HepG2 (cell line): Measurements from ENCODE around the gene OR6S1. TPM values are rescaled to one million over a fixed set of nuclear protein-coding genes. Genes with fewer than 3 reads are reported as not detected.

Source experiments
- ATAC-seq: fragments of 200-7000 bp; cut with Tn5 transposase; 3 replicates; pipeline ENCODE4 v1.9.1; 2020; ENCODE audit warnings: mild to moderate bottlenecking, moderate library complexity
- BruUV-seq: library from RNA; stranded (reverse); fragments of 400-500 nt; replicated peaks from 2 replicates; lab custom pipeline; 2021; lab: Mats Ljungman, UMichigan
- CTCF ChIA-PET: fragments of 300-600 bp; formaldehyde crosslinking; extraction: SDS; loops from one replicate; lab custom pipeline; 2021; ENCODE audit warnings: low total read pairs, inconsistent platforms, low intra/inter-chr PET ratio; lab: Yijun Ruan, JAX
- POLR2A ChIA-PET: fragments of 350-600 bp; sonication (Branson Sonifier 250); formaldehyde crosslinking; loops from one replicate; lab custom pipeline; 2020; ENCODE audit warnings: antibody characterized with exemption, inconsistent platforms; lab: Yijun Ruan, JAX
- DNase-seq: peaks from one replicate; pipeline ENCODE4 v3.0.0-alpha.2; 2015; ENCODE audit warnings: low spot score
- FAIRE-seq: peaks from 3 replicates; lab custom pipeline; 2011; peaks lifted over from hg19 to GRCh38; lab: Jason Lieb, UNC
- H2AFZ ChIP-seq: one replicate; pipeline ENCODE4 v1.6.1; 2011; ENCODE audit warnings: low read length, inconsistent platforms
- H3K27ac ChIP-seq: fragments of 300-600 bp; 3 replicates; pipeline ENCODE4 v1.8.0; 2011; ENCODE audit warnings: mixed run types, mild to moderate bottlenecking, mixed read lengths, low read length, inconsistent platforms; ENCODE audit not compliant: insufficient read depth; ENCODE audit errors: extremely low read length
- H3K27me3 ChIP-seq, 2 experiments: fragments of 200-600 bp in 1 of 2; 2 replicates in 1 of 2; 3 replicates in 1 of 2; pipeline versions ENCODE4 v1.6.0 to v1.8.0; 2011; ENCODE audit warnings: low read length in 2 of 2, mild to moderate bottlenecking in 2 of 2, moderate library complexity in 2 of 2, inconsistent platforms in 1 of 2; ENCODE audit not compliant: insufficient read depth in 2 of 2, control insufficient read depth in 1 of 2
- H3K36me3 ChIP-seq, 2 experiments: fragments of 200-600 bp in 1 of 2; replicated peaks in 1 of 2; 2 replicates in 1 of 2; 3 replicates in 1 of 2; pipeline versions ENCODE4 v1.5.1 to v1.8.0; 2011; ENCODE audit warnings: low read length in 2 of 2, inconsistent platforms in 1 of 2; ENCODE audit not compliant: insufficient read depth in 2 of 2, control insufficient read depth in 1 of 2
- H3K4me1 ChIP-seq: 2 replicates; pipeline ENCODE4 v1.5.1; 2012; ENCODE audit warnings: low read length, inconsistent platforms; ENCODE audit not compliant: insufficient read depth
- H3K4me2 ChIP-seq: 2 replicates; pipeline ENCODE4 v1.6.0; 2011; ENCODE audit warnings: low read depth, low read length, inconsistent platforms
- H3K4me3 ChIP-seq, 3 experiments: fragments of 200-600 bp in 1 of 3; sonication (generic), shearing (Covaris generic) in 1 of 3; replicated peaks in 1 of 3; 2 replicates each; pipeline ENCODE4 v1.5.1; 2011 to 2016; ENCODE audit warnings: low read length in 3 of 3, inconsistent platforms in 2 of 3, low read depth in 2 of 3, mild to moderate bottlenecking in 2 of 3, control low read depth in 1 of 3, mixed read lengths in 1 of 3; ENCODE audit not compliant: insufficient read depth in 1 of 3
- H3K79me2 ChIP-seq: one replicate; pipeline ENCODE4 v1.6.1; 2011; ENCODE audit warnings: low read length, inconsistent platforms; ENCODE audit not compliant: insufficient read depth
- H3K9ac ChIP-seq: 2 replicates; pipeline ENCODE4 v1.6.0; 2011; ENCODE audit warnings: mild to moderate bottlenecking, low read depth, low read length, inconsistent platforms; ENCODE audit not compliant: insufficient read depth
- H3K9me3 ChIP-seq: 2 replicates; pipeline ENCODE4 v1.5.1; 2012; ENCODE audit warnings: mild to moderate bottlenecking, low read length
- H4K20me1 ChIP-seq: 2 replicates; pipeline ENCODE4 v1.6.0; 2011; ENCODE audit warnings: inconsistent platforms, mild to moderate bottlenecking, low read length, moderate library complexity; ENCODE audit not compliant: insufficient read depth
- AGO2 ChIP-seq: fragments of 200-400 bp; formaldehyde crosslinking; optimal IDR thresholded peaks from 2 replicates; pipeline ENCODE3; 2017; ENCODE audit warnings: mild to moderate bottlenecking, low read depth, low read length, moderate library complexity
- NR2F1 ChIP-seq, 2 experiments: fragments of 450-650 bp in 1 of 2; formaldehyde crosslinking in 1 of 2; IDR thresholded peaks; 2 replicates each; pipeline versions ENCODE4 v1.5.0 to v1.6.1; 2016 to 2020; ENCODE audit warnings: mild to moderate bottlenecking in 1 of 2, missing compliant biosample characterization in 1 of 2, missing genetic modification reagents in 1 of 2, moderate library complexity in 1 of 2
- SP4 ChIP-seq: sonication (generic); formaldehyde crosslinking; IDR thresholded peaks from 2 replicates; pipeline ENCODE4 v1.8.1; 2023; ENCODE audit warnings: mild to moderate bottlenecking, missing genetic modification reagents
- TCF12 ChIP-seq, 2 experiments: fragments of 450-650 bp in 1 of 2; sonication (generic) in 1 of 2; formaldehyde crosslinking in 1 of 2; IDR thresholded peaks; 2 replicates each; pipeline versions ENCODE4 v1.6.1 to v1.8.0; 2017 to 2022; ENCODE audit warnings: antibody characterized with exemption in 1 of 2, mild to moderate bottlenecking in 1 of 2, missing genetic modification reagents in 1 of 2, moderate library complexity in 1 of 2
- ZFP36 ChIP-seq: fragments of 150-350 bp; IDR thresholded peaks from 2 replicates; pipeline ENCODE4 v1.6.1; 2018; ENCODE audit warnings: borderline replicate concordance, low read length, low read depth; ENCODE audit not compliant: partially characterized antibody
- ZFP62 ChIP-seq: sonication (generic); formaldehyde crosslinking; IDR thresholded peaks from 2 replicates; pipeline ENCODE4 v1.4.0; 2020; ENCODE audit warnings: missing genetic modification reagents
- ZNF276 ChIP-seq: sonication (generic); formaldehyde crosslinking; IDR thresholded peaks from 2 replicates; pipeline ENCODE4 v1.4.0; 2020; ENCODE audit warnings: mild to moderate bottlenecking, low read depth, missing genetic modification reagents
- ZNF567 ChIP-seq: sonication (generic); formaldehyde crosslinking; IDR thresholded peaks from 2 replicates; pipeline ENCODE4 v1.8.1; 2023; ENCODE audit warnings: mild to moderate bottlenecking, missing genetic modification reagents, borderline replicate concordance
- ZNF619 ChIP-seq: sonication (generic); formaldehyde crosslinking; IDR thresholded peaks from 2 replicates; pipeline ENCODE4 v1.4.0; 2020; ENCODE audit warnings: mild to moderate bottlenecking, missing genetic modification reagents
- ZNF629 ChIP-seq: sonication (generic); formaldehyde crosslinking; conservative IDR thresholded peaks from 2 replicates; pipeline ENCODE4 v1.5.0; 2020; ENCODE audit warnings: missing genetic modification reagents
- ZNF703 ChIP-seq: sonication (generic); formaldehyde crosslinking; IDR thresholded peaks from 2 replicates; pipeline ENCODE4 v1.5.1; 2020; ENCODE audit warnings: missing genetic modification reagents, mild to moderate bottlenecking, moderate library complexity, borderline replicate concordance
- ZNF781 ChIP-seq: sonication (generic); formaldehyde crosslinking; IDR thresholded peaks from 2 replicates; pipeline ENCODE4 v1.5.1; 2020; ENCODE audit warnings: borderline replicate concordance, mild to moderate bottlenecking, missing genetic modification reagents; ENCODE audit errors: not compliant biosample characterization
- ZNF792 ChIP-seq: IDR thresholded peaks from 2 replicates; pipeline ENCODE4 v1.6.1; 2016
- ZSCAN20 ChIP-seq: sonication (generic); formaldehyde crosslinking; IDR thresholded peaks from 2 replicates; pipeline ENCODE4 v1.4.0; 2020; ENCODE audit warnings: missing genetic modification reagents, mild to moderate bottlenecking, borderline replicate concordance
- WGBS: methylation state at CpG from one replicate; pipeline ENCODE4 v1.1.6; 2017; ENCODE audit warnings: low lambda C conversion rate; 5-methylcytosine and 5-hydroxymethylcytosine counted together
- in situ Hi-C: cut with HindIII; loops from 2 replicates; pipeline ENCODE4 v1.10.0; 2017; ENCODE audit warnings: low pct_unique_long_range_greater_than_20kb; ENCODE audit not compliant: extremely low pct_ligation_motif_present
- intact Hi-C: fragments of 100-400 bp; cut with micrococcal nuclease; formaldehyde crosslinking; loops from one replicate; pipeline ENCODE4 v1.10.0; 2022; ENCODE audit not compliant: unreplicated experiment
- polyA plus RNA-seq, 8 experiments: library from polyadenylated mRNA; depleted of rRNA in 3 of 8; stranded (reverse) in 7 of 8; unstranded in 1 of 8; fragments of >200 nt; fragmentation: Illumina TruSeq in 4 of 8; extraction: Trizol in 4 of 8; gene quantifications; 2 replicates each; pipeline versions ENCODE4 v1.2.1 to v1.2.3, GENCODE V29; 2011 to 2016; ENCODE audit warnings: low read depth in 4 of 8, missing spikeins in 1 of 8, mixed read lengths in 1 of 8; ENCODE audit not compliant: insufficient read depth in 1 of 8
- total RNA-seq, 5 experiments: library from RNA; depleted of rRNA; stranded (reverse); fragments of >200 nt; fragmentation: Illumina TruSeq; extraction: Trizol; gene quantifications; 2 replicates each; pipeline ENCODE4 v1.2.3, GENCODE V29; 2016; ENCODE audit warnings: low read depth in 1 of 5
- TF ChIP-seq, protein P1 (sequence below): sonication (generic); formaldehyde crosslinking; IDR thresholded peaks from 2 replicates; pipeline ENCODE4 v1.5.1; 2020; ENCODE audit warnings: mild to moderate bottlenecking, moderate library complexity, missing genetic modification reagents
- TF ChIP-seq, protein P2 (sequence below): sonication (generic); formaldehyde crosslinking; IDR thresholded peaks from 2 replicates; pipeline ENCODE4 v1.8.0; 2022; ENCODE audit warnings: mild to moderate bottlenecking, missing genetic modification reagents, moderate library complexity
- TF ChIP-seq, protein P3 (sequence below): sonication (generic); formaldehyde crosslinking; IDR thresholded peaks from 2 replicates; pipeline ENCODE4 v1.8.0; 2022; ENCODE audit warnings: mild to moderate bottlenecking, missing genetic modification reagents
- TF ChIP-seq, protein P4 (sequence below): sonication (generic); IDR thresholded peaks from 2 replicates; pipeline ENCODE4 v1.6.1; 2016; ENCODE audit warnings: low read depth, borderline replicate concordance

The OR6S1 gene
- total and polyA plus RNA-seq, 2 of the 13 experiments (the other 11 are each of a cell fraction or from before 2014, with no cell fraction given) = 0.09 TPM; not detected in 1

GRCh38 chr14:20592574-20592973 lies 48.9 kb downstream of the OR6S1 start:
- H3K4me1 ChIP-seq = no peaks in the 10 kb centered on the region
- peaks cover 0 to 17% of the 10 kb centered on the region in 2 experiments; a peak in 2 of 5 replicates for H3K27me3 ChIP-seq
- H4K20me1 ChIP-seq = no peaks in the 10 kb centered on the region
- H3K4me3 ChIP-seq = no peak overlapping the region
- POLR2A ChIA-PET = no interaction called here
- H3K9me3 ChIP-seq = no peaks in the 10 kb centered on the region
- H2AFZ ChIP-seq = no peak overlapping the region
- no peaks in the 10 kb centered on the region for H3K36me3 ChIP-seq
- WGBS = 20% methylated on average over 1 of the region's 1 CpG
- intact Hi-C loops = no loop called here
- no peak overlapping the region for H3K27ac ChIP-seq
- in situ Hi-C loops = no loop called here
- H3K4me2 ChIP-seq = no peak overlapping the region
- no peak overlapping the region for H3K9ac ChIP-seq
- BruUV-seq = no TSS peak
- CTCF ChIA-PET = no interaction called here
- FAIRE-seq (no peak), ATAC-seq (no peak), DNase-seq (no peak)
- H3K79me2 ChIP-seq = no peaks in the 10 kb centered on the region
- TF ChIP-seq SP4 (CRISPR knock-in tag) = no peak
- no peak for TF ChIP-seq ZFP62 (CRISPR knock-in tag)
- no peak for TF ChIP-seq NR2F1 (CRISPR knock-in tag; IDR thresholded peaks at IDR 0.05)
- no peak for TF ChIP-seq ZNF567 (CRISPR knock-in tag)
- TF ChIP-seq ZNF703 = no peak
- TF ChIP-seq ZSCAN20 (CRISPR knock-in tag) = no peak
- TF ChIP-seq AGO2 = no peak
- TF ChIP-seq, protein P1, sequence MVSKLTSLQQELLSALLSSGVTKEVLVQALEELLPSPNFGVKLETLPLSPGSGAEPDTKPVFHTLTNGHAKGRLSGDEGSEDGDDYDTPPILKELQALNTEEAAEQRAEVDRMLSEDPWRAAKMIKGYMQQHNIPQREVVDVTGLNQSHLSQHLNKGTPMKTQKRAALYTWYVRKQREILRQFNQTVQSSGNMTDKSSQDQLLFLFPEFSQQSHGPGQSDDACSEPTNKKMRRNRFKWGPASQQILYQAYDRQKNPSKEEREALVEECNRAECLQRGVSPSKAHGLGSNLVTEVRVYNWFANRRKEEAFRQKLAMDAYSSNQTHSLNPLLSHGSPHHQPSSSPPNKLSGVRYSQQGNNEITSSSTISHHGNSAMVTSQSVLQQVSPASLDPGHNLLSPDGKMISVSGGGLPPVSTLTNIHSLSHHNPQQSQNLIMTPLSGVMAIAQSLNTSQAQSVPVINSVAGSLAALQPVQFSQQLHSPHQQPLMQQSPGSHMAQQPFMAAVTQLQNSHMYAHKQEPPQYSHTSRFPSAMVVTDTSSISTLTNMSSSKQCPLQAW (CRISPR knock-in tag) = no peak
- no peak for TF ChIP-seq ZFP36
- no peak for TF ChIP-seq ZNF619 (CRISPR knock-in tag)
- no peak for TF ChIP-seq TCF12 (IDR thresholded peaks at IDR 0.05)
- no peak for TF ChIP-seq TCF12 (CRISPR knock-in tag; IDR thresholded peaks at IDR 0.05)
- no peak for TF ChIP-seq ZNF276 (CRISPR knock-in tag)
- TF ChIP-seq, protein P2, sequence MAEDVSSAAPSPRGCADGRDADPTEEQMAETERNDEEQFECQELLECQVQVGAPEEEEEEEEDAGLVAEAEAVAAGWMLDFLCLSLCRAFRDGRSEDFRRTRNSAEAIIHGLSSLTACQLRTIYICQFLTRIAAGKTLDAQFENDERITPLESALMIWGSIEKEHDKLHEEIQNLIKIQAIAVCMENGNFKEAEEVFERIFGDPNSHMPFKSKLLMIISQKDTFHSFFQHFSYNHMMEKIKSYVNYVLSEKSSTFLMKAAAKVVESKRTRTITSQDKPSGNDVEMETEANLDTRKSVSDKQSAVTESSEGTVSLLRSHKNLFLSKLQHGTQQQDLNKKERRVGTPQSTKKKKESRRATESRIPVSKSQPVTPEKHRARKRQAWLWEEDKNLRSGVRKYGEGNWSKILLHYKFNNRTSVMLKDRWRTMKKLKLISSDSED = no peak
- no peak for TF ChIP-seq ZNF792
- TF ChIP-seq, protein P3, sequence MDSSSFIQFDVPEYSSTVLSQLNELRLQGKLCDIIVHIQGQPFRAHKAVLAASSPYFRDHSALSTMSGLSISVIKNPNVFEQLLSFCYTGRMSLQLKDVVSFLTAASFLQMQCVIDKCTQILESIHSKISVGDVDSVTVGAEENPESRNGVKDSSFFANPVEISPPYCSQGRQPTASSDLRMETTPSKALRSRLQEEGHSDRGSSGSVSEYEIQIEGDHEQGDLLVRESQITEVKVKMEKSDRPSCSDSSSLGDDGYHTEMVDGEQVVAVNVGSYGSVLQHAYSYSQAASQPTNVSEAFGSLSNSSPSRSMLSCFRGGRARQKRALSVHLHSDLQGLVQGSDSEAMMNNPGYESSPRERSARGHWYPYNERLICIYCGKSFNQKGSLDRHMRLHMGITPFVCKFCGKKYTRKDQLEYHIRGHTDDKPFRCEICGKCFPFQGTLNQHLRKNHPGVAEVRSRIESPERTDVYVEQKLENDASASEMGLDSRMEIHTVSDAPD (CRISPR knock-in tag) = no peak
- TF ChIP-seq, protein P4, sequence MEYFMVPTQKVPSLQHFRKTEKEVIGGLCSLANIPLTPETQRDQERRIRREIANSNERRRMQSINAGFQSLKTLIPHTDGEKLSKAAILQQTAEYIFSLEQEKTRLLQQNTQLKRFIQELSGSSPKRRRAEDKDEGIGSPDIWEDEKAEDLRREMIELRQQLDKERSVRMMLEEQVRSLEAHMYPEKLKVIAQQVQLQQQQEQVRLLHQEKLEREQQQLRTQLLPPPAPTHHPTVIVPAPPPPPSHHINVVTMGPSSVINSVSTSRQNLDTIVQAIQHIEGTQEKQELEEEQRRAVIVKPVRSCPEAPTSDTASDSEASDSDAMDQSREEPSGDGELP = no peak
- TF ChIP-seq ZNF781 (CRISPR knock-in tag) = no peak
- TF ChIP-seq ZNF629 = no peak
